H54 (cell line): ENCODE results near the gene EEF1AKMT1.

Experiments used
- DNase-seq: peaks from one replicate; pipeline ENCODE4 v3.0.0; 2011; ENCODE audit warnings: low spot score, mixed read lengths; ENCODE audit not compliant: insufficient read length
- FAIRE-seq: peaks from 3 replicates; lab custom pipeline; 2011; peaks lifted over from hg19 to GRCh38; lab: Jason Lieb, UNC
- POLR2A ChIP-seq: IDR thresholded peaks from 2 replicates; pipeline ENCODE4 v1.6.1; 2011; ENCODE audit warnings: low read depth, mild to moderate bottlenecking, low read length

EEF1AKMT1 gene

GRCh38 chr13:20717581-20718542, 55.9 kb downstream of the EEF1AKMT1 start:
- DNase-seq = no peak
- FAIRE-seq = no peak
- TF ChIP-seq POLR2A = no peak

- DNase-seq (no peak), FAIRE-seq (no peak)
Measured at GRCh38 chr13:20716951-20717350, 56.8 kb downstream of the EEF1AKMT1 start.

GRCh38 chr13:20715330-20715712, 58.4 kb downstream of the EEF1AKMT1 start:
- FAIRE-seq (no peak), DNase-seq (no peak)
- TF ChIP-seq POLR2A = no peak

More at GRCh38 chr13:20716951-20717350, 56.8 kb downstream of the EEF1AKMT1 start:
- TF ChIP-seq POLR2A = no peak

- TF ChIP-seq POLR2A = no peak
- DNase-seq (no peak), FAIRE-seq (no peak)
Measured at GRCh38 chr13:20714563-20715329, 59.0 kb downstream of the EEF1AKMT1 start.

GRCh38 chr13:20714161-20714560, 59.6 kb downstream of the EEF1AKMT1 start:
- no peak for TF ChIP-seq POLR2A
- DNase-seq = no peak
- FAIRE-seq = no peak

DNA sequence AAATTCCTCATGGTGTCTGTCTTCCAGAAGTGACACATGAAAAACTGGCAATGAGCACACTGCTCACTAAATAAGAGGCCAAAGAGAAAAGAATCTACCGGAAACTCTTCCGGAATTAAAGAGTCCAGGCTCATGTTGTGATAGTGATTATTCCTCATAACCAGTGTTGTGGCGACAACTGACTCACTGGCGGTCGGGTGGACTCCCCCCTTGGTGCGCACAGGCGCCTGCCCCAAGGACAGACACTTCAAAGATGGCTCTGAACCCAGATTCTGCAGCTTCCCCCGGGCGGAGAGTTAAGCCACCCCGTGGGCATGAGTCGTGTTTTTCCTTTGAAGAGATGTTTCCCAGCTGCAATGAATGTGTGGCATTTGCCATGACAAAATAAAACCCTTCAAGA, 60.0 kb downstream of the EEF1AKMT1 start:
- TF ChIP-seq POLR2A = no peak
- DNase-seq (peak; percentile 53), FAIRE-seq (no peak)

DNA sequence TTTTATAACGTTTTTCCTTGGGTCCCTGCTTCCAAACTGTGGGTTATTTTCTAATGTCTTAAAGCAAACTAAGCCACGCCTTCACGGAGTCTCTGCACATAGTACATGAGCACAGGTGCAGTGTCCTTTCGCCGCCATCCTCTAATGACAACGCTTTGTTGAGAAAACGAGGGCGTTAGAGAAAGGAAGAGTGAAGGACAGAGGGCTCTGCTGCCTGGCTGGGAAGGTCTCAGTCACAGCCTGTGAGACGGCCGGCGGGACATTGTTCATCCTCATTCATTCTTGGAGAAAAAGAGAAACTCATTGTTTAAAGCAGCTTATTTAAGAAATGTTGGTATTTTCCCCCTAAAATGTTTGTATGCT, 60.8 kb downstream of the EEF1AKMT1 start:
- no peak for TF ChIP-seq POLR2A
- DNase-seq = no peak
- FAIRE-seq = no peak

- FAIRE-seq (no peak), DNase-seq (no peak)
- TF ChIP-seq POLR2A = no peak
Measured at GRCh38 chr13:20711301-20712044, 62.3 kb downstream of the EEF1AKMT1 start.

- no peak for TF ChIP-seq POLR2A
- FAIRE-seq (no peak), DNase-seq (no peak)
Measured at GRCh38 chr13:20709782-20710181, 64.0 kb downstream of the EEF1AKMT1 start.

DNA sequence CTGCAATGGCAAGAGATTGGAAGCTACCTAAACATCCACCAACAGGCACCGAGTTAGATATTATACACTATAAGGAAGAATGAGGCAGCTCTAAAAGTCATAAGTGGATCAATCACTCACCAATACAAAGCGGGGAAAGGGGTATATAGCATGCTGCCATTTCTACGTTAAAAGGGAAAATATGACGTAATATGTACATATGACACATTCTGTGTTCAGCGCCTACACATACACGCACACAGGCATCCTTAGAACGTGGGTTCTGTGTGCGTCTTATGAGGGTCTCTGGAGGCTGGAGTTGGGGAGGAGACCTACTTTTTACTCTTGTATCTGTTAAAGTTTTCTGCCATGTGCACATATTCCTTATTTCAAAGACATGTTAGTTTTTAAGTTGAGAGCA, 64.4 kb downstream of the EEF1AKMT1 start:
- DNase-seq (no peak), FAIRE-seq (no peak)

GRCh38 chr13:20708216-20708615, 65.5 kb downstream of the EEF1AKMT1 start:
- TF ChIP-seq POLR2A = no peak
- no peak for DNase-seq
- no peak for FAIRE-seq

More for the DNA sequence above, 64.4 kb downstream of the EEF1AKMT1 start:
- TF ChIP-seq POLR2A = no peak

DNA sequence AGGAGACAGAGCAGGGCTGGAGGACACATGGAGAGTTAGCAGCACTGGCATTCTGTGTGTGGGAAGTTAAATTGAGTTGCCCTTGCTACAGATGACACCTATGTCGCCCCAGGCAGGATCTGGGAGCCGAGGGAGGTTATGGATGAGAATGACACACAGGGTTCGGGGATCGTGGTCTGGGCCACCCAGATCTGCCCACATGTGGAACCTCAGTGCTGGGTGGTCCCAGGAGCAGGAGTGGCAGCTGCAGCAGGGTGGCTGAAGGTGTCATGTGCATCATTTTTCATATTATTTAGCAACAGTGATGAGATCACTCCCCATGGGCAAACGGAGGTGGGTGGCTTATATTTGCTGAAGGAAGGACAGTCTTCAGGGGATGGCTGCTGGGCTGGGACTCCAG, 67.1 kb downstream of the EEF1AKMT1 start:
- no peak for TF ChIP-seq POLR2A
- DNase-seq (no peak), FAIRE-seq (no peak)

DNA sequence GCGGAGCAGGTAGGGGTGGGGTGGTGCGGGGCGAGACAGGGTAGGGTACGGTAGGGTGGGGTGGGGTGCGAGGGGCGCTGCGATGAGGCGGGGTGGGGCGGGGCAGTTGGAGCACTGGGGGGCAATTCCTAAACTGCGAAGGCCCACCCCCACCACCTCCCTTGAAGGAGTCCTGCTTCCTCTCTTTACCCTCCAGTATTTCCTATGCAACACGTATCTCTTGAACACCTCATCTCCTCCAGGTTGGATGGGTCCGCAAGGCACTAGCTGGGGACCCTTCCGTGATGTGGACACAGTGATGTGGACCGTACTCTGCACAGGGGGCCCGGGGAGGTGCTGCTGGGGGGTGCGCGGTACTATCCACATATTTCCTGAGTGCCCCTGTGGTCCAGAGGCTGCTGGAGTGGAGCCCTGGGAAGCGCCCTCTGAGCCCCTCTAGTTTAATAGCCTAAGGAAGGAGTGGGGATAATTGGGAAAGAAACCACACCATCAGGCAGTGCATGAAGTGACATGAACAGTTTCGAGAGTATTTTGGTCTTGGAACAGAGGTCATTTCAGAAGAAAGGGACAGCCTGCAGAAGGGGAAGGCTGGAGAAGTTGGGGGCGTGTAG, 69.2 kb downstream of the EEF1AKMT1 start:
- no peak for TF ChIP-seq POLR2A
- DNase-seq = no peak
- FAIRE-seq = no peak
